IMR-90 (cell line): ENCODE results near the gene TNKS2. TPM values are rescaled to one million over a fixed set of nuclear protein-coding genes. Genes with fewer than 3 reads are reported as not detected.

Source experiments
- ATAC-seq: fragments of 200-7000 bp; cut with Tn5 transposase; 2 replicates; pipeline ENCODE4 v1.9.1; 2020; ENCODE audit warnings: low read depth, mild to moderate bottlenecking, moderate library complexity
- BruUV-seq: library from RNA; stranded (reverse); fragments of 400-500 nt; replicated peaks from 2 replicates; lab custom pipeline; 2021; lab: Mats Ljungman, UMichigan
- CTCF ChIA-PET: fragments of 300-600 bp; formaldehyde crosslinking; extraction: SDS; loops from one replicate; lab custom pipeline; 2021; ENCODE audit warnings: antibody characterized with exemption; lab: Yijun Ruan, JAX
- POLR2A ChIA-PET: fragments of 300-600 bp; sonication (Branson Sonifier 250); formaldehyde crosslinking; loops from one replicate; lab custom pipeline; 2022; ENCODE audit warnings: antibody characterized with exemption; ENCODE audit not compliant: unreplicated experiment; lab: Charles Lee
- DNase-seq: peaks from one replicate; pipeline ENCODE4 v3.0.0; 2013
- H2AFZ ChIP-seq: replicated peaks from 2 replicates; pipeline ENCODE3; 2013; ENCODE audit warnings: low read length, mild to moderate bottlenecking; ENCODE audit not compliant: poor library complexity
- H2AK5ac ChIP-seq: 2 replicates; pipeline ENCODE4 v1.6.1; 2013; ENCODE audit warnings: low read depth, low read length, inconsistent platforms
- H2AK9ac ChIP-seq: replicated peaks from 2 replicates; pipeline ENCODE3; 2013; ENCODE audit warnings: mild to moderate bottlenecking, low read depth, low read length, moderate library complexity; ENCODE audit not compliant: poor library complexity
- H2BK120ac ChIP-seq: 2 replicates; pipeline ENCODE4 v1.6.1; 2013; ENCODE audit warnings: low read depth, low read length, inconsistent platforms
- H2BK15ac ChIP-seq: 3 replicates; pipeline ENCODE4 v1.6.1; 2013; ENCODE audit warnings: low read depth, low read length, inconsistent platforms
- H2BK20ac ChIP-seq: 2 replicates; pipeline ENCODE4 v1.6.1; 2013; ENCODE audit warnings: low read depth, mild to moderate bottlenecking, inconsistent platforms, low read length, moderate library complexity
- H2BK5ac ChIP-seq: 2 replicates; pipeline ENCODE4 v1.6.1; 2013; ENCODE audit warnings: mild to moderate bottlenecking, low read depth, low read length, inconsistent platforms; ENCODE audit not compliant: poor library complexity, severe bottlenecking
- H3K14ac ChIP-seq: replicated peaks from 2 replicates; pipeline ENCODE4 v1.6.1; 2013; ENCODE audit warnings: low read depth, low read length, inconsistent platforms
- H3K18ac ChIP-seq: 2 replicates; pipeline ENCODE4 v1.6.1; 2013; ENCODE audit warnings: low read depth, low read length, control low read depth
- H3K23ac ChIP-seq: 2 replicates; pipeline ENCODE4 v1.6.1; 2013; ENCODE audit warnings: low read depth, low read length, inconsistent platforms
- H3K27ac ChIP-seq: 2 replicates; pipeline ENCODE4 v1.5.1; 2013; ENCODE audit warnings: mild to moderate bottlenecking, control low read depth, low read length; ENCODE audit not compliant: insufficient read depth
- H3K27me3 ChIP-seq: 2 replicates; pipeline ENCODE4 v1.6.1; 2013; ENCODE audit warnings: low read length; ENCODE audit not compliant: control insufficient read depth, insufficient read depth
- H3K36me3 ChIP-seq: 2 replicates; pipeline ENCODE4 v1.6.1; 2013; ENCODE audit warnings: low read length, mixed read lengths; ENCODE audit not compliant: control insufficient read depth, insufficient read depth
- H3K4ac ChIP-seq: 2 replicates; pipeline ENCODE4 v1.6.1; 2013; ENCODE audit warnings: low read depth, low read length, inconsistent platforms
- H3K4me1 ChIP-seq: 2 replicates; pipeline ENCODE4 v1.6.1; 2013; ENCODE audit warnings: low read length, mixed read lengths; ENCODE audit not compliant: control insufficient read depth, insufficient read depth
- H3K4me2 ChIP-seq: 2 replicates; pipeline ENCODE4 v1.6.1; 2013; ENCODE audit warnings: low read depth, mild to moderate bottlenecking, control low read depth, low read length, moderate library complexity
- H3K4me3 ChIP-seq: 2 replicates; pipeline ENCODE4 v1.5.1; 2013; ENCODE audit warnings: low read depth, mild to moderate bottlenecking, control low read depth, low read length, moderate library complexity; ENCODE audit not compliant: insufficient read depth
- H3K56ac ChIP-seq: 2 replicates; pipeline ENCODE4 v1.6.1; 2013; ENCODE audit warnings: low read length, inconsistent platforms; ENCODE audit not compliant: insufficient read depth; ENCODE audit errors: extremely low read depth
- H3K79me1 ChIP-seq, 2 experiments: 2 replicates each; pipeline ENCODE4 v1.6.1; 2013; ENCODE audit warnings: low read length in 2 of 2, inconsistent platforms in 1 of 2, low read depth in 1 of 2
- H3K9ac ChIP-seq: 2 replicates; pipeline ENCODE4 v1.6.1; 2013; ENCODE audit warnings: low read depth, low read length, control low read depth
- H3K9me1 ChIP-seq: 2 replicates; pipeline ENCODE4 v1.6.1; 2013; ENCODE audit warnings: low read length, inconsistent platforms; ENCODE audit not compliant: insufficient read depth
- H3K9me3 ChIP-seq: 2 replicates; pipeline ENCODE4 v1.6.1; 2013; ENCODE audit warnings: low read length; ENCODE audit not compliant: control insufficient read depth, insufficient read depth
- H4K20me1 ChIP-seq: 2 replicates; pipeline ENCODE4 v1.6.1; 2013; ENCODE audit warnings: low read length, inconsistent platforms; ENCODE audit not compliant: insufficient read depth
- H4K5ac ChIP-seq: 2 replicates; pipeline ENCODE4 v1.6.1; 2013; ENCODE audit warnings: mild to moderate bottlenecking, low read depth, low read length, control low read depth
- H4K8ac ChIP-seq, 2 experiments: 2 replicates each; pipeline ENCODE4 v1.6.1; 2013; ENCODE audit warnings: low read depth in 2 of 2, low read length in 2 of 2, control low read depth in 1 of 2, inconsistent platforms in 1 of 2
- H4K91ac ChIP-seq: 2 replicates; pipeline ENCODE4 v1.6.1; 2013; ENCODE audit warnings: low read depth, low read length, inconsistent platforms; ENCODE audit not compliant: insufficient read depth
- BHLHE40 ChIP-seq: fragments of 150-350 bp; IDR thresholded peaks from 2 replicates; pipeline ENCODE4 v1.6.1; 2016; ENCODE audit warnings: mild to moderate bottlenecking, low read depth, low read length
- MXI1 ChIP-seq: IDR thresholded peaks from 2 replicates; pipeline ENCODE4 v1.6.1; 2012; ENCODE audit warnings: low read depth, mild to moderate bottlenecking, low read length, moderate library complexity, borderline replicate concordance
- NFE2L2 ChIP-seq: fragments of 150-350 bp; IDR thresholded peaks from 2 replicates; pipeline ENCODE4 v1.6.1; 2016; ENCODE audit warnings: low read depth, mild to moderate bottlenecking, low read length
- RFX5 ChIP-seq: IDR thresholded peaks from 2 replicates; pipeline ENCODE4 v1.8.0; 2012; ENCODE audit warnings: low read depth, mild to moderate bottlenecking, low read length, moderate library complexity
- WGBS, 2 experiments: methylation state at CpG; one replicate each; pipeline versions ENCODE4 v1.1.5 to v1.1.7; 2013; ENCODE audit warnings: missing lambda C conversion rate in 2 of 2; ENCODE audit not compliant: insufficient read length in 1 of 2; ENCODE audit errors: extremely low coverage in 2 of 2; 5-methylcytosine and 5-hydroxymethylcytosine counted together
- dilution Hi-C: fragments of 300-500 bp; cut with HindIII; formaldehyde crosslinking; loops from one replicate; pipeline ENCODE4 v1.14.3; 2018; ENCODE audit warnings: low sequenced_read_pairs; ENCODE audit not compliant: unreplicated experiment
- in situ Hi-C: fragments of 300-500 bp; cut with MboI; formaldehyde crosslinking; loops from 3 replicates; pipeline ENCODE4 v1.14.3; 2019; ENCODE audit warnings: low sequenced_read_pairs, inconsistent platforms, mixed read lengths
- intact Hi-C: fragments of 100-400 bp; cut with micrococcal nuclease; formaldehyde crosslinking; loops from 2 replicates; pipeline ENCODE4 v1.10.0; 2022
- polyA plus RNA-seq, 3 experiments: library from polyadenylated mRNA; depleted of rRNA; stranded (reverse); fragments of >200 nt; gene quantifications; 2 replicates each; pipeline ENCODE4 v1.2.3, GENCODE V29; 2012; ENCODE audit warnings: low replicate concordance in 1 of 3
- total RNA-seq: library from RNA; depleted of rRNA; stranded (reverse); fragments of >200 nt; gene quantifications from 2 replicates; pipeline ENCODE4 v1.2.3, GENCODE V29; 2012

The TNKS2 gene
- total and polyA plus RNA-seq, 2 of the 4 experiments (the other 2 are of a cell fraction) = 17.0 to 41.4 TPM

DNA sequence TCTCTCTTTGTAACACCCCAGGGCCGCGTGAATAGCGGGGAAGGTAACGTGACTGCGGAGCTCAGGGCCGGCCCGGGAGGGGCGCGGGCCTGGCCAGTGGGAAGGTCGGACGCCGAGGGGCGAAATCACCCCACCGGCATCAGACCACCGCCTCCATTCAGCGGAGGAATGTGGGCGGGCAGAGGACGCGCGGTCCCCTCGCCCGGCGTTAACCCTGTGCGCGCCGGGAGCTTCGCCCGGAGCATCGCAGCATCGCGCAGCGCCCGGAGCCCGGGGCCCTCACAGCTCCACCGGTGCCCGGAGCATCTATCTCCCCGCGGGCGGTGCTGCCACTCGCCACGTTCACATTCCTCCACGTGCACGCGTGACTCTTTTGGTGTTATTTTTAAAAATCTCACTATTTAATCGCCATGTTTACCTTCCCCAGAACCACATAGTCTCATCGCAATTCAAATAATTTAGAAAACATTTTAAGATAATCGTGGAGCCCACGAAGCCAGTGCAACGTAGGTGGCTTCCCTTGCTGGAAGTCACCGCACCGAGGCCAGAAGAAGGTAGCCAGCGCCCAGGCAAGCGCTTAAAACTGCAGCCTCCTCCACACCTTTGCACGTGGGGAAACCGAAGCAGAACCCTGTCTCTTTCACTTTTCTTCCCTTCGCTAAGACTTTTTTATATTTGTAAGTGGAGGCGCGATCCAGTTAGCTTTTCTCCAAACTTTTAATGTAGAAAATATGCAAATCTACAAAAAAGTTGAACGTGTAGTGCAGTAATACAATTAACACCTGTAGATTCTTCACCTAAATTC, 89.2 kb downstream of the TNKS2 start:
- Histone ChIP-seq H3K4me1 (peaks cover 2% of the 10 kb centered on the region; the same call in 1 of the 2 replicates), H3K14ac (peak overlapping the region; percentile 16; the same call in 1 of the 2 replicates), H3K4me2 (peak overlapping the region; percentile 93), H3K4me3 (peak overlapping the region; percentile 56), H2BK120ac (0 out of 2 replicates have a peak overlapping the region, but pooled peaks have one; percentile 9), H4K20me1 (no peaks in the 10 kb centered on the region), H3K4ac (peak overlapping the region; percentile 8; the same call in 1 of the 2 replicates), H3K27me3 (no peaks in the 10 kb centered on the region; the same call in 1 of the 2 replicates), H3K36me3 (no peaks in the 10 kb centered on the region), H3K79me1 (no peaks in the 10 kb centered on the region), H3K9me1 (peaks cover 9% of the 10 kb centered on the region), H4K91ac (no peak overlapping the region), H2BK5ac (no peak overlapping the region), H3K56ac (no peak overlapping the region), H2AK5ac (no peak overlapping the region), H3K23ac (peak overlapping the region; percentile 69), H3K9ac (peak overlapping the region; percentile 35; the same call in 1 of the 2 replicates), H3K18ac (no peak overlapping the region), H3K27ac (no peak overlapping the region), H4K8ac (peak overlapping the region in 1 of 2 experiments; percentile 61; a peak in 2 of 4 replicates), H2BK20ac (no peak overlapping the region), H2AFZ (peak overlapping the region; percentile 90), H3K9me3 (no peaks in the 10 kb centered on the region), H4K5ac (no peak overlapping the region), H2AK9ac (peak overlapping the region; percentile 47), H2BK15ac (no peak overlapping the region; the same call in 2 of the 3 replicates)
- DNase-seq = no peak
- TF ChIP-seq RFX5 = no peak
- TF ChIP-seq MXI1 = no peak
- TF ChIP-seq BHLHE40 = peak; percentile 71; the same call in 1 of the 2 replicates
- no peak for TF ChIP-seq NFE2L2
- no TSS peak for BruUV-seq
- dilution Hi-C loops (no loop called here), in situ Hi-C loops (no loop called here), intact Hi-C loops (no loop called here)
- ChIA-PET CTCF (interaction anchor here (0.9 kb wide), 1 partner anchor 40 kb away, joined by 3 read pairs; no protein-coding TSS in a partner anchor), POLR2A (no interaction called here)
- WGBS, 2 experiments = 1% methylated on average over 20 of the region's 59 CpGs; no CpG with 5 or more reads in 1 of the 2 experiments
- peak; percentile 76 for ATAC-seq
